Measurements from ENCODE around the gene IFIT1.

Gene IFIT1

GRCh38 chr10:89414879-89415821 lies 22.7 kb downstream of the IFIT1 start:
- peak overlapping the region; percentile 84 for H3K27ac ChIP-seq (ENCODE audit: low read length)
- H3K36me3 ChIP-seq (ENCODE audit: control insufficient read depth in 2 of 2, insufficient read depth in 2 of 2, low read length in 2 of 2): no peaks in the 10 kb centered on the region
- peak overlapping the region; percentile 86 to 93 for H3K9ac ChIP-seq (ENCODE audit: low read length in 2 of 2)
- H3K4me1 ChIP-seq (ENCODE audit: control insufficient read depth, insufficient read depth, low read length): peaks cover 14% of the 10 kb centered on the region
- H3K4me3 ChIP-seq (ENCODE audit: low read length in 2 of 2): peak overlapping the region; percentile 79 to 93
- no peaks in the 10 kb centered on the region for H3K9me3 ChIP-seq (ENCODE audit: control insufficient read depth in 2 of 2, low read length in 2 of 2)
- no peaks in the 10 kb centered on the region for H3K27me3 ChIP-seq (ENCODE audit: control insufficient read depth in 1 of 2, insufficient read depth in 2 of 2, low read length in 2 of 2)

GRCh38 chr10:89416465-89416864 lies 24.0 kb downstream of the IFIT1 start:
- H3K4me3 ChIP-seq (ENCODE audit: low read length in 2 of 2): no peak overlapping the region
- H3K4me1 ChIP-seq (ENCODE audit: control insufficient read depth, insufficient read depth, low read length): peaks cover 14% of the 10 kb centered on the region
- H3K27ac ChIP-seq (ENCODE audit: low read length): no peak overlapping the region
- H3K9ac ChIP-seq (ENCODE audit: low read length in 2 of 2): no peak overlapping the region
- no peaks in the 10 kb centered on the region for H3K9me3 ChIP-seq (ENCODE audit: control insufficient read depth in 2 of 2, low read length in 2 of 2)
- no peaks in the 10 kb centered on the region for H3K36me3 ChIP-seq (ENCODE audit: control insufficient read depth in 2 of 2, insufficient read depth in 2 of 2, low read length in 2 of 2)
- no peaks in the 10 kb centered on the region for H3K27me3 ChIP-seq (ENCODE audit: control insufficient read depth in 1 of 2, insufficient read depth in 2 of 2, low read length in 2 of 2)

GRCh38 chr10:89419548-89419947 lies 27.1 kb downstream of the IFIT1 start:
- H3K27me3 ChIP-seq (ENCODE audit: control insufficient read depth in 1 of 2, insufficient read depth in 2 of 2, low read length in 2 of 2): no peaks in the 10 kb centered on the region
- peaks cover 11% of the 10 kb centered on the region for H3K4me1 ChIP-seq (ENCODE audit: control insufficient read depth, insufficient read depth, low read length)
- no peak overlapping the region for H3K27ac ChIP-seq (ENCODE audit: low read length)
- H3K9me3 ChIP-seq (ENCODE audit: control insufficient read depth in 2 of 2, low read length in 2 of 2): no peaks in the 10 kb centered on the region
- H3K36me3 ChIP-seq (ENCODE audit: control insufficient read depth in 2 of 2, insufficient read depth in 2 of 2, low read length in 2 of 2): no peaks in the 10 kb centered on the region
- no peak overlapping the region for H3K9ac ChIP-seq (ENCODE audit: low read length in 2 of 2)
- H3K4me3 ChIP-seq (ENCODE audit: low read length in 2 of 2): no peak overlapping the region

GRCh38 chr10:89421018-89421476 lies 28.6 kb downstream of the IFIT1 start:
- Histone ChIP-seq H3K4me1 (ENCODE audit: control insufficient read depth, insufficient read depth, low read length) (peaks cover 5% of the 10 kb centered on the region), H3K9me3 (ENCODE audit: control insufficient read depth in 2 of 2, low read length in 2 of 2) (no peaks in the 10 kb centered on the region), H3K36me3 (ENCODE audit: control insufficient read depth in 2 of 2, insufficient read depth in 2 of 2, low read length in 2 of 2) (no peaks in the 10 kb centered on the region), H3K9ac (ENCODE audit: low read length in 2 of 2) (no peak overlapping the region), H3K27me3 (ENCODE audit: control insufficient read depth in 1 of 2, insufficient read depth in 2 of 2, low read length in 2 of 2) (no peaks in the 10 kb centered on the region), H3K4me3 (ENCODE audit: low read length in 2 of 2) (no peak overlapping the region), H3K27ac (ENCODE audit: low read length) (no peak overlapping the region)

- Histone ChIP-seq H3K4me3 (ENCODE audit: low read length in 2 of 2) (no peak overlapping the region), H3K9me3 (ENCODE audit: control insufficient read depth in 2 of 2, low read length in 2 of 2) (no peaks in the 10 kb centered on the region), H3K27ac (ENCODE audit: low read length) (no peak overlapping the region), H3K4me1 (ENCODE audit: control insufficient read depth, insufficient read depth, low read length) (no peaks in the 10 kb centered on the region), H3K36me3 (ENCODE audit: control insufficient read depth in 2 of 2, insufficient read depth in 2 of 2, low read length in 2 of 2) (no peaks in the 10 kb centered on the region), H3K27me3 (ENCODE audit: control insufficient read depth in 1 of 2, insufficient read depth in 2 of 2, low read length in 2 of 2) (no peaks in the 10 kb centered on the region), H3K9ac (ENCODE audit: low read length in 2 of 2) (no peak overlapping the region)
Measured at GRCh38 chr10:89425000-89425399, 32.6 kb downstream of the IFIT1 start.

- no peaks in the 10 kb centered on the region for H3K27me3 ChIP-seq (ENCODE audit: control insufficient read depth in 1 of 2, insufficient read depth in 2 of 2, low read length in 2 of 2)
- no peak overlapping the region for H3K4me3 ChIP-seq (ENCODE audit: low read length in 2 of 2)
- H3K9ac ChIP-seq (ENCODE audit: low read length in 2 of 2): no peak overlapping the region
- no peaks in the 10 kb centered on the region for H3K4me1 ChIP-seq (ENCODE audit: control insufficient read depth, insufficient read depth, low read length)
- no peaks in the 10 kb centered on the region for H3K9me3 ChIP-seq (ENCODE audit: control insufficient read depth in 2 of 2, low read length in 2 of 2)
- H3K27ac ChIP-seq (ENCODE audit: low read length): no peak overlapping the region
- H3K36me3 ChIP-seq (ENCODE audit: control insufficient read depth in 2 of 2, insufficient read depth in 2 of 2, low read length in 2 of 2): no peaks in the 10 kb centered on the region
Measured at GRCh38 chr10:89426230-89426868, 33.9 kb downstream of the IFIT1 start.

- H3K9ac ChIP-seq (ENCODE audit: low read length in 2 of 2): no peak overlapping the region
Measured at GRCh38 chr10:89427629-89428028, 35.2 kb downstream of the IFIT1 start.

GRCh38 chr10:89428877-89429276 lies 36.5 kb downstream of the IFIT1 start:
- Histone ChIP-seq H3K27me3 (ENCODE audit: control insufficient read depth in 1 of 2, insufficient read depth in 2 of 2, low read length in 2 of 2) (no peaks in the 10 kb centered on the region), H3K27ac (ENCODE audit: low read length) (no peak overlapping the region), H3K4me1 (ENCODE audit: control insufficient read depth, insufficient read depth, low read length) (no peaks in the 10 kb centered on the region), H3K36me3 (ENCODE audit: control insufficient read depth in 2 of 2, insufficient read depth in 2 of 2, low read length in 2 of 2) (no peaks in the 10 kb centered on the region), H3K9ac (ENCODE audit: low read length in 2 of 2) (no peak overlapping the region), H3K9me3 (ENCODE audit: control insufficient read depth in 2 of 2, low read length in 2 of 2) (no peaks in the 10 kb centered on the region), H3K4me3 (ENCODE audit: low read length in 2 of 2) (no peak overlapping the region)

More at GRCh38 chr10:89427629-89428028, 35.2 kb downstream of the IFIT1 start:
- no peaks in the 10 kb centered on the region for H3K36me3 ChIP-seq (ENCODE audit: control insufficient read depth in 2 of 2, insufficient read depth in 2 of 2, low read length in 2 of 2)
- H3K9me3 ChIP-seq (ENCODE audit: control insufficient read depth in 2 of 2, low read length in 2 of 2): no peaks in the 10 kb centered on the region
- H3K27me3 ChIP-seq (ENCODE audit: control insufficient read depth in 1 of 2, insufficient read depth in 2 of 2, low read length in 2 of 2): no peaks in the 10 kb centered on the region
- no peak overlapping the region for H3K27ac ChIP-seq (ENCODE audit: low read length)
- H3K4me3 ChIP-seq (ENCODE audit: low read length in 2 of 2): no peak overlapping the region
- no peaks in the 10 kb centered on the region for H3K4me1 ChIP-seq (ENCODE audit: control insufficient read depth, insufficient read depth, low read length)

GRCh38 chr10:89431977-89432376 lies 39.6 kb downstream of the IFIT1 start:
- no peaks in the 10 kb centered on the region for H3K36me3 ChIP-seq (ENCODE audit: control insufficient read depth in 2 of 2, insufficient read depth in 2 of 2, low read length in 2 of 2)
- no peaks in the 10 kb centered on the region for H3K4me1 ChIP-seq (ENCODE audit: control insufficient read depth, insufficient read depth, low read length)
- H3K9me3 ChIP-seq (ENCODE audit: control insufficient read depth in 2 of 2, low read length in 2 of 2): no peaks in the 10 kb centered on the region
- H3K27ac ChIP-seq (ENCODE audit: low read length): no peak overlapping the region
- H3K27me3 ChIP-seq (ENCODE audit: control insufficient read depth in 1 of 2, insufficient read depth in 2 of 2, low read length in 2 of 2): no peaks in the 10 kb centered on the region
- H3K9ac ChIP-seq (ENCODE audit: low read length in 2 of 2): no peak overlapping the region
- no peak overlapping the region for H3K4me3 ChIP-seq (ENCODE audit: low read length in 2 of 2)

- Histone ChIP-seq H3K27me3 (ENCODE audit: control insufficient read depth in 1 of 2, insufficient read depth in 2 of 2, low read length in 2 of 2) (no peaks in the 10 kb centered on the region), H3K27ac (ENCODE audit: low read length) (no peak overlapping the region), H3K9me3 (ENCODE audit: control insufficient read depth in 2 of 2, low read length in 2 of 2) (no peaks in the 10 kb centered on the region), H3K4me1 (ENCODE audit: control insufficient read depth, insufficient read depth, low read length) (no peaks in the 10 kb centered on the region), H3K9ac (ENCODE audit: low read length in 2 of 2) (no peak overlapping the region), H3K36me3 (ENCODE audit: control insufficient read depth in 2 of 2, insufficient read depth in 2 of 2, low read length in 2 of 2) (no peaks in the 10 kb centered on the region), H3K4me3 (ENCODE audit: low read length in 2 of 2) (no peak overlapping the region)
Measured at GRCh38 chr10:89438525-89438924, 46.1 kb downstream of the IFIT1 start.
